ENCODE results near the gene PDS5B.

The PDS5B gene

GRCh38 chr13:32588736-32589135, 2.5 kb downstream of the PDS5B start:
- no peak for DNase-seq (ENCODE audit: low spot score)

- DNase-seq (ENCODE audit: low spot score), result no peak
Measured at GRCh38 chr13:32589471-32589870, 3.2 kb downstream of the PDS5B start.

GRCh38 chr13:32590266-32590665, 4.0 kb downstream of the PDS5B start:
- no peak for DNase-seq (ENCODE audit: low spot score)

GRCh38 chr13:32592082-32592481, 5.8 kb downstream of the PDS5B start:
- DNase-seq (ENCODE audit: low spot score), result no peak

GRCh38 chr13:32594157-32594738, 8.0 kb downstream of the PDS5B start:
- DNase-seq (ENCODE audit: low spot score), result no peak

- no peak for DNase-seq (ENCODE audit: low spot score)
Measured at GRCh38 chr13:32595306-32595705, 9.1 kb downstream of the PDS5B start.

- DNase-seq (ENCODE audit: low spot score), result no peak
Measured at GRCh38 chr13:32600890-32601289, 14.6 kb downstream of the PDS5B start.

GRCh38 chr13:32609428-32609827, 23.2 kb downstream of the PDS5B start:
- DNase-seq (ENCODE audit: low spot score), result no peak

- DNase-seq (ENCODE audit: low spot score), result no peak
Measured at GRCh38 chr13:32610538-32610937, 24.3 kb downstream of the PDS5B start.

GRCh38 chr13:32610977-32611376, 24.7 kb downstream of the PDS5B start:
- no peak for DNase-seq (ENCODE audit: low spot score)

GRCh38 chr13:32616883-32617511, 30.7 kb downstream of the PDS5B start:
- DNase-seq (ENCODE audit: low spot score), result no peak

- DNase-seq (ENCODE audit: low spot score), result no peak
Measured at GRCh38 chr13:32622827-32623226, 36.6 kb downstream of the PDS5B start.

- no peak for DNase-seq (ENCODE audit: low spot score)
Measured at GRCh38 chr13:32624441-32624840, 38.2 kb downstream of the PDS5B start.

- DNase-seq (ENCODE audit: low spot score), result no peak
Measured at GRCh38 chr13:32627793-32628192, 41.5 kb downstream of the PDS5B start.

GRCh38 chr13:32629313-32629712, 43.1 kb downstream of the PDS5B start:
- no peak for DNase-seq (ENCODE audit: low spot score)

GRCh38 chr13:32629866-32630265, 43.6 kb downstream of the PDS5B start:
- DNase-seq (ENCODE audit: low spot score), result no peak

- no peak for DNase-seq (ENCODE audit: low spot score)
Measured at GRCh38 chr13:32632343-32632909, 46.2 kb downstream of the PDS5B start.

- DNase-seq (ENCODE audit: low spot score), result no peak
Measured at GRCh38 chr13:32636711-32637110, 50.5 kb downstream of the PDS5B start.

GRCh38 chr13:32638739-32639138, 52.5 kb downstream of the PDS5B start:
- no peak for DNase-seq (ENCODE audit: low spot score)

- peak; percentile 56 for DNase-seq (ENCODE audit: low spot score)
Measured at GRCh38 chr13:32639502-32640105, 53.4 kb downstream of the PDS5B start.

- no peak for DNase-seq (ENCODE audit: low spot score)
Measured at GRCh38 chr13:32642316-32642715, 56.1 kb downstream of the PDS5B start.

- no peak for DNase-seq (ENCODE audit: low spot score)
Measured at GRCh38 chr13:32642858-32643257, 56.6 kb downstream of the PDS5B start.

- no peak for DNase-seq (ENCODE audit: low spot score)
Measured at GRCh38 chr13:32645854-32646253, 59.6 kb downstream of the PDS5B start.
